HepG2 (cell line): ENCODE measurements around the gene ZDHHC3. TPM values are rescaled to one million over a fixed set of nuclear protein-coding genes. Genes with fewer than 3 reads are reported as not detected.

Experiments used
- E2F2 ChIP-seq: sonication (generic); formaldehyde crosslinking; IDR thresholded peaks from 2 replicates; pipeline ENCODE4 v1.4.0; 2020; ENCODE audit warnings: missing genetic modification reagents, borderline replicate concordance
- EED ChIP-seq: sonication (generic); formaldehyde crosslinking; IDR thresholded peaks from 2 replicates; pipeline ENCODE4 v1.5.0; 2020; ENCODE audit warnings: mild to moderate bottlenecking, missing genetic modification reagents
- JUNB ChIP-seq: sonication (generic); formaldehyde crosslinking; IDR thresholded peaks from 2 replicates; pipeline ENCODE4 v1.8.0; 2022; ENCODE audit warnings: missing genetic modification reagents, mild to moderate bottlenecking, borderline replicate concordance
- KAT8 ChIP-seq: IDR thresholded peaks from 2 replicates; pipeline ENCODE4 v1.6.1; 2016; ENCODE audit warnings: missing genetic modification reagents, missing compliant biosample characterization
- KDM6A ChIP-seq: IDR thresholded peaks from 2 replicates; pipeline ENCODE4 v1.6.1; 2016; ENCODE audit warnings: low read depth
- KLF9 ChIP-seq: IDR thresholded peaks from 2 replicates; pipeline ENCODE4 v1.6.1; 2016; ENCODE audit warnings: low read depth
- MED13 ChIP-seq: sonication (generic); formaldehyde crosslinking; IDR thresholded peaks from 2 replicates; pipeline ENCODE4 v1.5.0; 2020; ENCODE audit warnings: missing genetic modification reagents
- MLX ChIP-seq: IDR thresholded peaks from 2 replicates; pipeline ENCODE4 v1.6.1; 2016
- NR3C1 ChIP-seq: sonication (generic); formaldehyde crosslinking; IDR thresholded peaks from 2 replicates; pipeline ENCODE4 v1.4.0; 2020; ENCODE audit warnings: missing genetic modification reagents
- PRPF4 ChIP-seq: fragments of 200-400 bp; formaldehyde crosslinking; IDR thresholded peaks from 2 replicates; pipeline ENCODE4 v1.6.1; 2016; ENCODE audit warnings: low read length, low read depth; ENCODE audit not compliant: poor library complexity, severe bottlenecking
- SATB2 ChIP-seq: sonication (generic); formaldehyde crosslinking; IDR thresholded peaks from 2 replicates; pipeline ENCODE4 v1.5.0; 2020; ENCODE audit warnings: missing genetic modification reagents
- STAT5B ChIP-seq: sonication (generic); formaldehyde crosslinking; IDR thresholded peaks from 2 replicates; pipeline ENCODE4 v1.4.0; 2020; ENCODE audit warnings: missing genetic modification reagents
- ZC3H13 ChIP-seq: sonication (generic); formaldehyde crosslinking; IDR thresholded peaks from 2 replicates; pipeline ENCODE4 v1.8.1; 2023; ENCODE audit warnings: mild to moderate bottlenecking, missing genetic modification reagents, moderate library complexity
- ZFP91 ChIP-seq: sonication (generic); formaldehyde crosslinking; IDR thresholded peaks from 2 replicates; pipeline ENCODE4 v1.9.0; 2022; ENCODE audit warnings: missing genetic modification reagents, mild to moderate bottlenecking, borderline replicate concordance
- ZNF138 ChIP-seq: sonication (generic); formaldehyde crosslinking; IDR thresholded peaks from 2 replicates; pipeline ENCODE4 v1.5.0; 2020; ENCODE audit warnings: mild to moderate bottlenecking, low read depth, missing genetic modification reagents
- ZNF292 ChIP-seq: sonication (generic); formaldehyde crosslinking; IDR thresholded peaks from 2 replicates; pipeline ENCODE4 v1.8.1; 2022; ENCODE audit warnings: mild to moderate bottlenecking, low read depth, missing genetic modification reagents, borderline replicate concordance
- ZNF549 ChIP-seq: sonication (generic); formaldehyde crosslinking; IDR thresholded peaks from 2 replicates; pipeline ENCODE4 v1.5.0; 2020; ENCODE audit warnings: missing genetic modification reagents
- ZNF574 ChIP-seq: sonication (generic); formaldehyde crosslinking; IDR thresholded peaks from 2 replicates; pipeline ENCODE4 v1.4.0; 2020; ENCODE audit warnings: missing genetic modification reagents
- ZNF629 ChIP-seq: sonication (generic); formaldehyde crosslinking; conservative IDR thresholded peaks from 2 replicates; pipeline ENCODE4 v1.5.0; 2020; ENCODE audit warnings: missing genetic modification reagents
- ZNF639 ChIP-seq: conservative IDR thresholded peaks from 2 replicates; pipeline ENCODE4 v1.6.1; 2018; ENCODE audit warnings: missing genetic modification reagents
- ZNF644 ChIP-seq: IDR thresholded peaks from 2 replicates; pipeline ENCODE4 v1.6.1; 2016; ENCODE audit warnings: low read depth
- ZNF670 ChIP-seq: sonication (generic); formaldehyde crosslinking; IDR thresholded peaks from 2 replicates; pipeline ENCODE4 v1.8.0; 2022; ENCODE audit warnings: mild to moderate bottlenecking, missing genetic modification reagents, borderline replicate concordance
- ZNF792 ChIP-seq: IDR thresholded peaks from 2 replicates; pipeline ENCODE4 v1.6.1; 2016
- polyA plus RNA-seq, 8 experiments: library from polyadenylated mRNA; depleted of rRNA in 3 of 8; stranded (reverse) in 7 of 8; unstranded in 1 of 8; fragments of >200 nt; fragmentation: Illumina TruSeq in 4 of 8; extraction: Trizol in 4 of 8; gene quantifications; 2 replicates each; pipeline versions ENCODE4 v1.2.1 to v1.2.3, GENCODE V29; 2011 to 2016; ENCODE audit warnings: low read depth in 4 of 8, missing spikeins in 1 of 8, mixed read lengths in 1 of 8; ENCODE audit not compliant: insufficient read depth in 1 of 8
- total RNA-seq, 5 experiments: library from RNA; depleted of rRNA; stranded (reverse); fragments of >200 nt; fragmentation: Illumina TruSeq; extraction: Trizol; gene quantifications; 2 replicates each; pipeline ENCODE4 v1.2.3, GENCODE V29; 2016; ENCODE audit warnings: low read depth in 1 of 5

Gene ZDHHC3
- total and polyA plus RNA-seq, 2 of the 13 experiments (the other 11 are each of a cell fraction or from before 2014, with no cell fraction given) = 44.1 to 65.7 TPM

- TF ChIP-seq ZFP91 (CRISPR knock-in tag) (peak; percentile 38; the same call in 1 of the 2 replicates), KAT8 (CRISPR knock-in tag) (peak; percentile 79), ZNF549 (CRISPR knock-in tag) (no peak), ZNF292 (CRISPR knock-in tag) (no peak), SATB2 (peak; percentile 37; the same call in 1 of the 2 replicates), MLX (0 out of 2 replicates have a peak, but pooled peaks have one; percentile 11), ZNF670 (no peak), E2F2 (CRISPR knock-in tag) (no peak), EED (CRISPR knock-in tag) (no peak), ZNF138 (no peak), ZNF629 (CRISPR knock-in tag) (peak; percentile 97), ZNF639 (CRISPR knock-in tag) (0 out of 2 replicates have a peak, but pooled peaks have one; percentile 43), ZNF644 (CRISPR knock-in tag) (no peak), STAT5B (CRISPR knock-in tag) (0 out of 2 replicates have a peak, but pooled peaks have one; percentile 20), ZNF792 (CRISPR knock-in tag) (peak; percentile 88), KDM6A (no peak), KLF9 (no peak), MED13 (CRISPR knock-in tag) (no peak), ZC3H13 (CRISPR knock-in tag) (0 out of 2 replicates have a peak, but pooled peaks have one; percentile 42), ZNF574 (peak; percentile 77), PRPF4 (no peak), NR3C1 (no peak), JUNB (CRISPR knock-in tag) (no peak)
Observed at GRCh38 chr3:44976002-44976815, at the start of gene ZDHHC3, which contains the start of gene EXOSC7 (continued).
